Measurements from ENCODE around the gene NGLY1. TPM values are rescaled to one million over a fixed set of nuclear protein-coding genes. Genes with fewer than 3 reads are reported as not detected.
A peak's percentile ranks its signal among the peaks of the same experiment; 100 is the strongest.

Gene NGLY1
- total and polyA plus RNA-seq, 4 donors, result 19.1 to 54.4 (median 32.3) TPM

DNA sequence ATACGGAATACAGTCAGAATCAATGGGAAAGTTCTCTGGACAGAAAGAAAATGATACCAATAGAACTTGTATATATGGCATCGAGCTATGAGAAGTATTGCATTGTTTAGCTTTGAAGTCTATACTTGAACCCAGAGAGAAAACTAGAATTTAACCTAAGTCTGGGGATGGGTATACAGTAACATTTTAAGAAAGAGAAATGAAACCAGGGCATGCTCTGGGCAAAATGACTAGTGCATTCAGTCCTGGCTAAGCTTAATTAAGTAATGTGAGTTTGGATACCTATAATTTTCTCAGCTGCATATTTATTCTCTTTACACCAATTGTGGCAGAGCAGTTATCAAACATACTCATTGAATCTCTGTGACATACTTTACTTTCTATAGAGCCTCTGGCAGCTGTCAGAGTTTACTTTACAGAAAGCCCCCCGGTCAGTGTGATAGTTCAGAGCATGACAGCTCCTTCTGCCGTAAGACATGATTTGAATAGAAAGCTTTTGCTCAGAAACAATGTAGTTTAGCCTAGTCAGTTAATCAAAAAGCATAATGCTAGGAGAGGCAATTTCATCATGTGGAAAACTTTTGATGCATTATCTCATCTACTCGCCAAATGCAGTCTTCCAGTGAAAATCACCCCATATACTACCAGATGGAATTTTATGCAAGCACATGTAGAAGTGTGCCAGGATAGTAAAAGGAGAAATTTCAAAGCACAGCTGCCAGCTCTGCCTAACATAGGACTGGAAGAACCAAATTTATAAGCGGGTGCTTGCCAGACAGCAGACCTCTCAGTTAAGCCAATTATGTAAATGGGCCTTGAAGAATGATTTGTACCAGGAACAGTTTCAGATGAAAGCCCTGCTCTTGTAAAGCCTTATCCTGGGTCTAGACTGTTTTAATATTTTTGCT, 47.4 kb upstream of the NGLY1 start:
- Histone ChIP-seq H3K4me3 (no peak overlapping the region), H3K9me3 (ENCODE audit: control insufficient read depth in 4 of 4, insufficient read depth in 3 of 4, low read length in 3 of 4) (peaks cover 0 to 4% (median 0%) of the 10 kb centered on the region in 4 donors), H3K9ac (ENCODE audit: insufficient read depth in 1 of 2, low read length in 2 of 2) (no peak overlapping the region), H3K4me1 (ENCODE audit: control insufficient read depth in 5 of 5, insufficient read depth in 5 of 5, low read length in 5 of 5) (peaks cover 0 to 12% (median 0%) of the 10 kb centered on the region in 5 donors), H3K27ac (ENCODE audit: low read depth in 1 of 2, low read length in 1 of 2) (no peak overlapping the region), H3K27me3 (ENCODE audit: control insufficient read depth in 3 of 3, insufficient read depth in 3 of 3, low read length in 2 of 3) (no peaks in the 10 kb centered on the region), H3K36me3 (ENCODE audit: control insufficient read depth in 4 of 4, insufficient read depth in 4 of 4, low read length in 4 of 4) (no peaks in the 10 kb centered on the region)
- no peak for TF ChIP-seq CTCF (IDR thresholded peaks at IDR 0.05; ENCODE audit: control extremely low read depth, extremely low read depth)
- DNase-seq, result peak; percentile 30 to 79 (median 75)
- 88 to 91% methylated on average over 6 of the region's 6 CpGs for WGBS, 2 donors
- no peak for ATAC-seq (ENCODE audit: insufficient read depth, low FRiP score)

DNA sequence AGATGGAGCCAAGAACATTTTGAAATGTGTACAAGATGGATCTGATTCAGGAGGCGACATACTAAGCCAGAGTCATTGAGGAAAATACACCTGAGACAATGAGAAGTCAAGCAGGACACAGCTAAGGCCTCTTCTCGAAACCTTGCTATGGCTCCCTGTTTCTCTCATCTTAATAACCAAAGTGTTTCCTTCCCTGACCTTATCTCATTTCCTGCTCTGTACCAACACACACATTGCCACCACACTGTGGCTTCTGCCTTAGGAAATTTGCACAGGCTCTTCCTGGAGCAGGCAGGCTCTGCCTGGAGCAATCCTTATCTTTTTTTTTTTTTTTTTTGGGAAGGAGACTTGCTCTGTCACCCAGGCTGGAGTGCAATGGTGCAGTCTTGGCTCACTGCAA, 43.3 kb upstream of the NGLY1 start:
- H3K9me3 ChIP-seq (ENCODE audit: control insufficient read depth in 4 of 4, insufficient read depth in 3 of 4, low read length in 3 of 4), result peaks cover 0 to 4% (median 0%) of the 10 kb centered on the region in 4 donors
- H3K4me1 ChIP-seq (ENCODE audit: control insufficient read depth in 5 of 5, insufficient read depth in 5 of 5, low read length in 5 of 5), result peaks cover 0 to 11% (median 0%) of the 10 kb centered on the region in 5 donors
- H3K27ac ChIP-seq (ENCODE audit: low read depth in 1 of 2, low read length in 1 of 2), result no peak overlapping the region
- no peak for DNase-seq
- 49 to 73% methylated on average over 2 of the region's 2 CpGs for WGBS, 2 donors
- no peak for ATAC-seq (ENCODE audit: insufficient read depth, low FRiP score)
- H3K36me3 ChIP-seq (ENCODE audit: control insufficient read depth in 4 of 4, insufficient read depth in 4 of 4, low read length in 4 of 4), result no peaks in the 10 kb centered on the region
- H3K4me3 ChIP-seq, result no peak overlapping the region
- no peak overlapping the region for H3K9ac ChIP-seq (ENCODE audit: insufficient read depth in 1 of 2, low read length in 2 of 2)
- TF ChIP-seq CTCF (IDR thresholded peaks at IDR 0.05; ENCODE audit: control extremely low read depth, extremely low read depth), result no peak
- H3K27me3 ChIP-seq (ENCODE audit: control insufficient read depth in 3 of 3, insufficient read depth in 3 of 3, low read length in 2 of 3), result no peaks in the 10 kb centered on the region

- no peak for ATAC-seq (ENCODE audit: insufficient read depth, low FRiP score)
- 86 to 89% methylated on average over 3 of the region's 3 CpGs for WGBS, 2 donors
- TF ChIP-seq CTCF (IDR thresholded peaks at IDR 0.05; ENCODE audit: control extremely low read depth, extremely low read depth), result no peak
Measured at GRCh38 chr3:25823314-25823713, 40.1 kb upstream of the NGLY1 start.

More at GRCh38 chr3:25823314-25823713, 40.1 kb upstream of the NGLY1 start:
- Histone ChIP-seq H3K4me1 (ENCODE audit: control insufficient read depth in 5 of 5, insufficient read depth in 5 of 5, low read length in 5 of 5) (no peaks in the 10 kb centered on the region), H3K27me3 (ENCODE audit: control insufficient read depth in 3 of 3, insufficient read depth in 3 of 3, low read length in 2 of 3) (no peaks in the 10 kb centered on the region), H3K36me3 (ENCODE audit: control insufficient read depth in 4 of 4, insufficient read depth in 4 of 4, low read length in 4 of 4) (no peaks in the 10 kb centered on the region), H3K9ac (ENCODE audit: insufficient read depth in 1 of 2, low read length in 2 of 2) (no peak overlapping the region), H3K9me3 (ENCODE audit: control insufficient read depth in 4 of 4, insufficient read depth in 3 of 4, low read length in 3 of 4) (no peaks in the 10 kb centered on the region), H3K27ac (ENCODE audit: low read depth in 1 of 2, low read length in 1 of 2) (no peak overlapping the region), H3K4me3 (no peak overlapping the region)
- DNase-seq, result no peak

Measured in lung (tissue), 12 donors.